HS-27A (cell line): Measurements from ENCODE around the gene MAPKAPK3.

Experiments
- DNase-seq: peaks from one replicate; pipeline ENCODE4 v3.0.0-alpha.2; 2012; ENCODE audit warnings: low read depth, missing footprints

The MAPKAPK3 gene

DNA sequence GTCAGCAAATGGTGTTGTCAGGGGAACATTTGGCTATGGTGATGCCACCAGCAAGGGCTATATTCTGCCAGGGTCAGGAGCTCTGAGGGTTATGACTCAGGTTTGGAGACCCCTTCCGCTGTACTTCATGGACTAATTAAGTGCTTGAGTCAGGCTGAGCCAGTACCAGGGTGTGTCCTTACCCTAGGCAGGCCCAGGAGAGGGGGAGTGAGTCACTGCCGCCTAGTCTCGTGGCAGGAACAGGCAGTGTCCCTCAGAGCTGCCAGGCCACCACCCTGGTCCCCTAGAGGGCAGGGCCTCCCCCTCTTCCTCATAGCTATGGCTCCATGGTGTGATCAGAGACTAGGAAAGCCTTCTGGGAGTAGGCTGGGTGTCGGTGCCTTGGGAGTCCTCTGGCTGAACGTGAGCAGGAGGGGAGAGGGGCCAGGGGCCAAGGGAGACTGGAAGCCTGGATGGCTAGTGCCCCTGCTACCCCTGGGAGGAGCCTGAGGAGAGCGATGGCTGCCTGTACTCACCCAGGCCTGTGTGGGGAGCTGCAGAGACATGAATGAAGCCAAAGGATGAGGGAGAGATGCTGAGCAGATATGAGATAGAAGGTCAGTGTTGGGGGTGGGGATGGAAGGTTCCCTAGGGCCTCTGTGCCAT lies 10.6 kb downstream of the MAPKAPK3 start:
- peak; percentile 88 for DNase-seq

DNA sequence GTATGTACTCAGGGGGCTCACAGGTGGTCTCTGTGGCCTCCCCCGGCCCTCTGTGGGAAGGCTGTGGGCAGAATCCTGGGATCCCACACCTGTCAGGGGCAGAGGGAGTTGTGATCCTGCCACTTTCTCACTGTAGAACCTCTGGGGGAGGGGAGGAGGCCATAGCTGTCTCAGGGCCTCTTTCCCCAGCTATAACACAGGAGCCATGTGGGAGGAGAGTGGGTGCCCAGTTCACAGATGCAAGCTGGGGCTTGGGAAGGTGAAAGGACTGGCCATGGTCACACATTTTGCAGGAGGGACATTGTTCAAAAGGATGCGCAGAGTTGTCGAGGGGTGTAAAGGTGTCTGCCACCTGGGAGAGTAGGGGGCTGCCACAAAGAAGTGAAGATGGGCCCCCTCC lies 11.7 kb downstream of the MAPKAPK3 start:
- no peak for DNase-seq

DNA sequence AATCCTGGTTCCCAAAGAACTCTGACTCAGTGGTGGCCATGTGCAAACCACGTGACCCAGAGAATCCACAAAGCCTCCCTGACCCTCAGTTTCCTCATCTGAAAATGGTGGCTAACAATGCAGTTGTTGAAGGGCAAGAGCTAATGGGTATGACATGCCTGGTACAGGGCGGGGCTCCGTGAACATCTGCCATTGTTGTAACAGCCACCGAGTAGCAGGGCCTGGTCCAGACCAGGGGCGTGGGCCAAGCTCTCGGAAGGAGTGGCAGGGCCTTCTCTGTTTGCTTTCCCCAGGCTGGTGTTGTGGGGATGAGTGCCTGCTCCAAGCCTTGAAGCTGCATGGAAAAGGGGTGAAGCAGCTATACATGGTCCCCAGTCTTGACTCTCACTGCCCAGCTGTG lies 13.4 kb downstream of the MAPKAPK3 start:
- no peak for DNase-seq

DNA sequence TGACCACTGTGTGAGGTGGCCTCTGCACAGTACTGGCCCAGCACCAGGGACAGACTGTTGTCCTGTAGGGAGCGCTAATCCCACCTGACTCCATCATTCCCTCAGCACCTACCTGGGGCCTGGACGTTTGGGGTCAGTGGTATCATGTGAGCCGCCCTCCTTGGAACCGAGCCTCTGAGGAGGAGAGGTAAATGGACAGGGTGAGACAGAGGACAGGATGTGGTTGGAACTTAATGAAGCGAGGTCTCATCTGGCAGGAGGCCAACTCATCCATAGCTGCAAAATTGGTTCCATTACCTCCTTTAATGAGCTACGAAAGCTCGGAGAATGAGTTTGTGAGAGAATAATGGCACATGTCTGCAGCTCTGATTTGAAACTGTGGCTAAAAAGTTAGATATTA lies 13.9 kb downstream of the MAPKAPK3 start:
- no peak for DNase-seq

DNA sequence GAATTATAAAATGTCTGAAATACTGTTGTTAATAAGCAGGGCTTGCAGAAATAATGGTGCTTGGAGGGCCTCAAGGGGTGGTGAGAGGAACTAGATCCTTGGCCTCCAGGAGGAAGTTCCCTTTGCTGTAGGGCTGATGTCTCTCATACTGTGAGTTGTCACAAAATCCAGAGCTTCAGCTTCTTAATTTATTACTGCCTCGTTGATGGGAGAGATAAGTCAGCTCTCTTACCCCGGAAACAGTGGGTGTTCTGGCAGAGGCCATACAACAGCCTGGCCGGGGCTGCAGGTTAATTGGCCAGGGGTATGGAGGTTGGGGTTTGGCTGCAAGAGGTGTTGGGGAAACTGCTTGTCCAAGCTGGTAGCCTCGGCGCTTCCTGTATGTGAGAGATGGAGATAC lies 15.5 kb downstream of the MAPKAPK3 start:
- no peak for DNase-seq

DNA sequence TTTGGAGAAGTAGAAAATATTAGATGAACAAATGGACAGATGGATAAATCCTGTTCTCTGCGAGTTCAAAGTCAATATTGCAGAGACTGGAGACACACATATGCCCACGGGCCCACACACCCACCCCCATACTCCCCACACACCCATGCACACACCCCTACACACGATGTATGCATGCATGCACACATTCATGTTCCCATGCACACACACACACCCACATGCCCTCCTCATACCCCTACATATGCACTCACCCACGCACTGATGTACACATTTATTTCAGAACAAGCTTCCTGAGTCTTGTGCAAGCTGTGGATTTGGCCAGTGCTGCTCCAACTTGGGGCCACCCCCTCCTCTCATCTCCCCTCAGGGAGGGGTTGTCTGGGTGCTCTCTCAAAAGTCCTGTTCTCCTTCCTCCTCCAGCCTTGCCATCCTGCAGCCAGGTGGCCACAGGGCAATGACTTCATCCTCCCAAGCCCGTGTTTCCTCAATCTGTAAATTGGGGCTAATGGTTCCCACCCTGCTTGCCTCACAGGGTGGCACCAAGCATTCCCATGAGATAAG lies 16.4 kb downstream of the MAPKAPK3 start:
- no peak for DNase-seq

DNA sequence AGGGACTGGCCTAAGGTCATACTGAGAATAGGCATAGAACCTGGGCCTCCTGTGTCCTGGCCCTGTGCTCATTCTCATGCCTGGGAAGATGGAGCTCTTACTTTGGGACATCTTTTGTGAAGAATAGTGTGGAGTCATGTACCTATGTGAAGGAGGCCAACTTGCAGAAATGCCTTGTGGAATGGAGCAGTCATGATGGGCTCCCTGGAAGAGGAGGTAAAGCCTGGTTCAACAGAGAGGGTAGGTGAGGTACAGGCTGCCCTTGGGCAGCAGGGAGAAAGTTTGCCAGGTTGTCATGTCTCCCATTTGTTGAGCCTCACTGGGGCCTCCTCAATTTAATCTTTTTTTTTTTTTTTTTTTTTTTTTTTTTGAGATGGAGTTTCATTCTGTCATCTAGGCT lies 18.1 kb downstream of the MAPKAPK3 start:
- DNase-seq = no peak

DNA sequence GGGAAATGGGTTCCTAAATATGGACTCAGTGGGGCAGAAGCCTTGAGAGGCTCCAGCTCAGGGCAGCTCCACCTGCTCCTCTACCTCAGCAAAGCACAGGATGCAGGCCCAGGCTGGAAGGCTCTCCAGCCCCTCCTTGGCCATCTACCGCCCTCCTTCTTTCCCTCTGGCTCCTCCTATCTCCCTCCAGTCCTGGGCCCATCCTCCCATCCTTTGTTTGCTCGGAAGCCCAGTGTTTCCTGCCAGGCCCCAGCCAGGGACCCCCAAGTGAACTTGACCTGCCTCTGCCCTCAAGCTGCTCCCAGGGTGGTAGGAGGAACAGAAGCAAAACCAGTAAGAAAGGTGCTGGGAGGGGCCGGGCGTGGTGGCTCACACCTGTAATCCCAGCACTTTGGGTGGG lies 20.1 kb downstream of the MAPKAPK3 start:
- no peak for DNase-seq

DNA sequence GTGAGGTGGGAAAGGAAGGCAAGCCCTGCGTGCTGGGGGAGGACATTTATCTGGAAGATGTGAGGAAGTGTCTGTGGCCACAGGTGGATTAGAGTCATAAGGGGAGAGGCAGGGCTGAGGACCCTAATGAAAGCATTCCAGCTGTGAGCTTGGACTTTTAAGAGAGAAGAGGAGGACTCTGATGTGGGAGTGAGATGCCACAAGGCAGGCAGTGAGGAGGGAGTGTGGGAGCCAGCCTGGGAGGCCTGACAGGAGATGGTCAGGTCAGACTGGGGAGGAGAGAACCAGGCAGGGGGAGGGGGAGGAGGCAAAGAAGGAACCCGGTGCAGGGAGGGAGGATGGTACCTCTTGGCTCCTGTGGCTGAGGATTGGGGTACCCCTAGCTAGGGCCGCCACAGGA lies 21.0 kb downstream of the MAPKAPK3 start:
- DNase-seq = no peak

DNA sequence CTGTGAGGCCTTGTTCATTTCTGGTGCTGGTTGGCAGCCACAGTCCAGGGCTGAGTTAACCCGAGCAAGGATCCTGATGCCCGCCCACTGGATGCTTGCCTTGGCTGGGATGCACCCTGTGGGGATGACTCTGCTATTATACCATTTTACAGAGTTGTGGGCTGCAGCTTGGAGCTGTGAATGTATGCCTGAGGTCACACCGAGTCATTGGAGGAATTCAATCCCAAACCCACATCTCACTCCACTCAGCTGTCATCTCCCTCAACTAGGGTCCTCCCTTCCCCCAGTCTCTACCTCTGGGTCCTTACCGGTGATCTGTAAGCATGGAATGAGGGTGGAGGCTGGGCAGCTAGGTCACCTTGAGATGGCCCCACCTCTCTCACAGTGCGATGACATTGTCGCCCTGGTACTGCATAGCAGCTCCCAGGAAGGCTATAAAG lies 22.1 kb downstream of the MAPKAPK3 start:
- no peak for DNase-seq

DNA sequence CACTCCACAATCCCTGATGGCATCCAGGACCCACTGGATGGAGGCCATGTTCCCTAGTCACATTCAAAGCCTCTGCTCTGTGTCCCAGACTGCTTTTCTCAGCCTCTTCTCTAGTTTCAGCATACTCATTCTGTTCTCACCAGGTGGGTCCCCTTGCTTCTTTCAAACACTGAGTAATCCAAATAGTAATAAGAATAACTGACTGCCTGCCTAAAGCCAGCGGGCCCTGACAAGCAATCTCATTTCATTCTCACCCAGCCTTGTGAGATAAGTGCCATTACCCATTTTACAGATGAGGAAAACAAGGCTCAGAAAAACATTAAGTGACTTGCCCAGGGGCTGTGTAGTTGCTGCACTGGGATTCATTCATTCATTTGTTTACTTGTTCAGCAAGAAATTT lies 25.4 kb downstream of the MAPKAPK3 start:
- DNase-seq = no peak

DNA sequence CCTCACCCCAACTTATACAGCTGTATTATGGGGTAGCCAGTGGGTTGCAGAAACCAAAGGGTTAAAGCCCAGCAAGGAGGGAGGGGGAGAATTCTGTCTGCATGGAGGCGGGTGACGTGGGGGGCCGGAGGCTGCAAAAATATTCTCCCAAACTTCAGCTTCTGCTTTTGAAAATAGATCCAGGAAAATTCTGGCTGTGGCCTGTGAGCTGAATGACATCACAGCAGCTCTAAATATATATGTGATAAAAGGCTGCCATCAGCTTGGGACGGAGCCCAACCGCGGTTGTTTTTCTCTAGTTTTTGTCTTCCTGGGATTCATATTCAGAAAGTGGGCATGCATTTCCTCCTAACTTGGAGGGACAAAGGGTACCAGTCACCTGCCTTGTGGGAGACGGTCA lies 27.6 kb downstream of the MAPKAPK3 start:
- no peak for DNase-seq

DNA sequence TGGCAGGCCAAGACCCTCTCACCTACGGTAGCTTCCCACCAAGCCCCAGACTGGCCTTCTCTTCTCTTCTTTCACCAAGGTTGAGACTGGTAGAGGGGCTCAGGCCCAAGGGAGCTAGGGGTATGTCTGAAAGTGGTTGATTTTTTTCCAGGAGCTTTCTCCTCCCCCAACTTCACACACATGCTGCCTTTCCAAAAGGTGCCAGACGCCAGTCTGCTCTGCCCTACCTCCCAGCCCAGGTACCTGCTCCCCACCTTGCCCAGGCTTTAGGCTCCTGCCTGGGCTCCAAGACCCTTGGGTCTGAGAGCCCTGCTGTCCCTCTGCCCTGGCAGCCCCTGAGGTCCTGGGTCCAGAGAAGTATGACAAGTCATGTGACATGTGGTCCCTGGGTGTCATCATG lies 28.4 kb downstream of the MAPKAPK3 start:
- DNase-seq = no peak

DNA sequence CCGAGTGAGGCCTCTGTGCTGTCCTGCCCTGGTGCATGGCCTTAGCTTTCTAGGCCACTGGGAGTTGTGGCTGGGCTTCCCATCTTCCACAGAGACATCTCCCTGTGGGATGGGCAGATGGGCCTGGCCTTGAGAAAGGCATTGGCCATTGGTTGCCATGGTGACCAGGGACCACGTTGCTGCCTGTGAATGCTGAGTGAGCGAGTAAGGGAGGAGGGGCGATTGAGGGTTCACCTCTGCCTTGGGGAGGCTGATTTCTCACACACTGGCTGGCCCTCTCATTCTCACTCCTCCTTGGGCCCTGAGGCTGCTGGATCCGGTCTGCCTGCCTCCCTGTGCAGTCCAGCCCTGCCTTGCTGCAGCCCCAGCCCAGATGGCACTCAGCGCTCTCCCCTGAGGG lies 31.4 kb downstream of the MAPKAPK3 start:
- no peak for DNase-seq

DNA sequence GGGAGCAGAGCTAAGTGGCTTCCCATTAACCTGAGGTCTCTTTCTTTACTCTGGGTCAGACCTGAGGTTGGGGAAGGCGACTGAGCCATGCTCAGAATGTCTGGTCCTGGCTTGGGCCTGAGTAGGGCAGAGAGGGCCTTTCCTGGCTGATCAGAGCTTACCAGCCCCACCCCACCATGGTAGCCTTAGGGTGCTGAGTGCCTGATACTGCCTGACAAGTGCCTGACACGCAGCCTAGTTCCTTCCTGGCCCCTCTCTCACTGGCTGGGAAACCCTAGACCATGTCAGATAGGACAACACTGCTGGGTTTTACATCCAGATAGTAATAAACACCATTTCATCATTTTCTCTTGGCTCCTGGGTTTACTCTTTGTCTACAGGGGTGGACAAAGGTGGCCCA lies 32.0 kb downstream of the MAPKAPK3 start:
- DNase-seq = no peak

DNA sequence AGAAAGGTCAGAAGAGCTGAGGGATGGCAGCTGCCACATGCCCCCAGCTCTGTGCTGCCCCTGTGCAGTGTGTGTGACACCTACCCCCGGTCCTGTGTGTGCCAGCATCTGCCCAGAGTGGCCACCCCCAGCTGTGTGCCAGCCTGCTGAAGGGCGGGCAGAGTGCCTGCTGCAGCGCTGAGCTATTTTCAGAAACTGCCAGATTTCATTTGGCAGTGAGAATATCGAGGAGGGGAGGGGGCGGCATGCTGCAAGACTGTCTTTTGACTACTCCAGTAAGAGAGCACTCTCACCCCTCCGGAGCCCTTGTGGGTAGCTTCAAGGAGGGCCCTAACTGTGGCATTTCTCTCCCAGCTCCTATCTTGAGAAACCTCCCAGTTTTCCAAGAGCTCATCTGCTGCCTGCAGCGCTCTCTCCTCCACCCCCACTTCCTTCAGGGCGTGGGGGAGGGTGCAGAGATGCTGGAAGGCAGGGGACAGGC lies 32.5 kb downstream of the MAPKAPK3 start:
- no peak for DNase-seq

DNA sequence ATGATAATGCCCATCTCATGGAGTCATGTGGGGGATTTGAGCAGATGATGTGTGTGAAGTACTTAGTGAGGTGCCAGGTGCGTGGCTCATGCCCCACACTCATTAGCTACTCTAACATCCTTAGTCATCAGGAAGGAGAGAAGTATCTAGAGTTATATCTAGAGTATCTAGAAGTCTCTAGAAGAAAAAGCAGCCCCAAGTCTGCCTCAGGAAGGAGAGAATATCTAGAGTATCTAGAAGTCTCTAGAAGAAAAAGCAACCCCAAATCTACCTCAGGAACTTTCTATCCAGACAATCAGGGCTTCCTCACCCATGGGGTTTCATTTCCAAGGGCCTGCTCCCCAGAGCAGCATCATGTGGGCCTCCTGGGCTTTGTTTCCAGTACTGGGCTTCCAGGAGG lies 33.1 kb downstream of the MAPKAPK3 start:
- DNase-seq = no peak

DNA sequence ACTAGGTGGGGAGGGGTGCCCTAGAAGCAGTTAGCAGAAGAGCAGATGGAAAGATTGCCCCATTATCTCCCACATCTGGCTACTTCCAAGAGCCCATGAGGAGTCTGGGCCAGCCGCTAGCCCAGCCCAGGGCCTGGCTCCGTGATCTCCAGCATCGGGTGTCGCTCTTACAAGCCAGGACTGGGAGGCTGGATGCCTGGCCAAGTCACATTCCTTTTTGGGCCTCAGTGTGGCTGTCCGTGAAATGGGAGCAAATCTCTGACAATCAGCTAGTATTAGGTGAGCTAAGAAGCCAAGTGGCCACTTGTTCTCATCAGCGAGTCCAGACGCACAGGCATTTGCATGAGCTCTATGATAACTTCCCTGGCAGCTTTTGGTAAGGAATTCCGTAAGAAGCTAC lies 34.5 kb downstream of the MAPKAPK3 start:
- no peak for DNase-seq

DNA sequence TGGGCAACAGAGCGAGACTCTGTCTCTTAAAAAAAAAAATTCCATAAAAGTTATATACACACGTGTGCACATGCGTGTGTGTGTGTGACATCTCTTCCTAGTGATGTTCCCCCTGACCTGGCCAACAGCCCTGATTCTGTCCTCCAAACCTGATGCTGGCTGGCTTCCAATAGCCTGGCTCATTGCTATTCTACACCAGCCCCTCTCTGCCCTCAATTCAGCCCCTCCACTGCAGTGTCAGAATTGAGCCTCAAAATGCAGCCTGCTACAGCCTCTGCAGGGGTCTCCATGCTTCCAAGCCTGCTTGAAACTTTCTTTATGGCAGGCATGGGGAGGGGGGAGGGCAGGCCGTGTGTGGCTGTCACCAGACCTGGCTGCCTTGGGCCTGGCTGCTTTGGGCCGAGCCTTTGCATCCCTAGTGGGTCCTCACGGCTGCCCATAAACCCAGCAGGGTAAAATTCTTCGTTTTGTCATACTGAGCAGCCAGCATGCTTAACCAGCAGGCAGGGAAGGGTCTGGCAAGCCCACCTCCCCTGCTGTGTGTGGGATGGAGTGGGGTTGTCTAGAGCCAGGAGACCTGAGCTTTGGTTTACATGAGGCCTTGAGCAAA lies 35.1 kb downstream of the MAPKAPK3 start:
- no peak for DNase-seq

DNA sequence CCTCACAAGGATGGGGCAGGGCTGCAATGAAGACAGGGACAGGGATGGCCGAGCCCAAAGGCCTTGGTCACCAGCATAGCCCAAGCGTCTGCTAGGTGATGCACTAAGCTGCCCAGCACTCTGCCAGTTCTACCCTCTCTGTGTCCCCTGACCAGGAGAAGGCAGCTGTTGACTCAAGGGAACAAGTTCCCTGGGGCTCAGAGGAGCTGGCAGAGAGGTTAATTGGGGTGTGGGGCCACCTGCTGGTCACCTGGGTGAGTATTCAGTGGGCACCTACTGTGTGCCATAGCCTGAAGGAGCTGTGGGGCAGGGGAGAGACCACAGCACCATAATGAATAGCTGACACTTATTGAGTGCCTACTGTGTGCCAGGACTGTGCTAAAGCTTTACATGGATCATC lies 35.8 kb downstream of the MAPKAPK3 start:
- no peak for DNase-seq

DNA sequence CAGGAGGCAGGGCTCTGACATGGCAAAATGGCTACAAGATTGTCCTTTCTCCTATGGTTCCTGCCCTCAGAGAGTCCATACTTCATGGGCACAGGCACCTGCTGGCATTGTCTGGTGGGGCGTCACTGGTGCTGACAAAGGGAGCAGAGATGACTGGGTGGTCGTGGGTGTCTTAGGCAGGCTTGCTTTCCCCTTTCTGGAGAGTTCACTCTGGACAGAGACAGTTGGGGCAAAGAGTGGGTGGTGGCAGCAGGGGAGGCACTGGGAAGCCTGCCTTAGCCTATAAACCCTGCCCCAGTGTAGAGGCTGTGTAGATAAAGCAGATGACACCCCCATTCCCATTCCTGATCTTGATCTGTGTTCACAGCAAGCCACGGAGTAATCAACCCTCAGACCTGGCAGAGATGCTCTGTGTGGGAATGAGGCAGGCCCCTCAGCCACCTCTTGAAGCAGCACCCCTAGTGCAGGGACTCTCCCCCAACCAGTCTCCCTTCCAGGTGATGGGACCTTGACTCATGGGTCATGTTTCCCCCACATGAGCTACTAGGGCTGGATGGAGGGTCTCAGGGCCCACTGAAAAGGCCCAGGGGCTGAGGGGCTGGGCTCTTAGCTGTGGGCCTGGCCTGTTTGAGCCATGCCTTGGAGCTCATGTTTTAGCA lies 37.1 kb downstream of the MAPKAPK3 start:
- DNase-seq = no peak

DNA sequence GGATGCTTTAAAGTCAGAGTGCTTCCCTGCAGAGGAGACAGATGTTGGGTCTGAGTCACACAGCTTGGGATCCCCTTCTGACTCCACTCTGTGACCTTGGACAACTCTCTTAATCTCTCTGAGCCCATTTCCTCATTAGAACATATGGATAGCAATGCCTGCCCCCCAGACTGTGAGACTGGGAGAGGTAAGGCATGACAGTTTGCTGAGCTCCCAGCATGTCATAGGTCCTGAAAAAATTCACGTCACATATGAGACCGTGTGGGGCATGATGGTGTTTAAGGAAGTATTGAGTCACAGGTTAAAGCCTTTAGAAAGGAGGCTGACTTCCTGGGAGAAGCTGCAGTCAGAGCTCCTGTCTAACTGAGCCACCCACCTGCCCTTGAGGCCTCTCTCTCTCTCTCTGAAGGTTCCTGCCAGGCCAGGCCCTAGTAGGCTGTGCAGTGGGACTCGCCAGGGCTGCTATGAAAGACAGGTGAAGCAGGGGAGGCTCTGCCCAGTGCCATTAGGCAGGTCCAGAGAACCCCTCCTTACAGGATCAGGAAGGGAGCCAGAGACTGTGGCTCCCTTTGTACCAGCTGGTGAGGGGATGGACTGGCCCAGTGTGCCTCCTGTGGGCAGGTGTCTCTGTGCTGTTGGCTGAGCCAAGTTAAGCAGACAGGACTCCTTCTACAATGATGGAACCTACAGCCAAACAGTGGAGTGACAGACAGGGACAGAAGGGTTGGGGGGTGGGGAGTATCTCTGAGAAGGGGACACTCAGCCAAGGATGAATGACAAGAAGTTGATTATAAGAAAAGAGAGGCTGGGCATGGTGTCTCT lies 38.3 kb downstream of the MAPKAPK3 start:
- no peak for DNase-seq
